ENCODE results near the gene OCIAD1. TPM values are rescaled to one million over a fixed set of nuclear protein-coding genes. Genes with fewer than 3 reads are reported as not detected.
A peak's percentile ranks its signal among the peaks of the same experiment; 100 is the strongest.
"Not testable (repeated sequence)": the region's sequence is repeated elsewhere in the genome, so short reads cannot be mapped to it uniquely, and the experiment has no call there.

The OCIAD1 gene
- total RNA-seq, 2 donors from 2014 or later, result 93.9 to 104 TPM

DNA sequence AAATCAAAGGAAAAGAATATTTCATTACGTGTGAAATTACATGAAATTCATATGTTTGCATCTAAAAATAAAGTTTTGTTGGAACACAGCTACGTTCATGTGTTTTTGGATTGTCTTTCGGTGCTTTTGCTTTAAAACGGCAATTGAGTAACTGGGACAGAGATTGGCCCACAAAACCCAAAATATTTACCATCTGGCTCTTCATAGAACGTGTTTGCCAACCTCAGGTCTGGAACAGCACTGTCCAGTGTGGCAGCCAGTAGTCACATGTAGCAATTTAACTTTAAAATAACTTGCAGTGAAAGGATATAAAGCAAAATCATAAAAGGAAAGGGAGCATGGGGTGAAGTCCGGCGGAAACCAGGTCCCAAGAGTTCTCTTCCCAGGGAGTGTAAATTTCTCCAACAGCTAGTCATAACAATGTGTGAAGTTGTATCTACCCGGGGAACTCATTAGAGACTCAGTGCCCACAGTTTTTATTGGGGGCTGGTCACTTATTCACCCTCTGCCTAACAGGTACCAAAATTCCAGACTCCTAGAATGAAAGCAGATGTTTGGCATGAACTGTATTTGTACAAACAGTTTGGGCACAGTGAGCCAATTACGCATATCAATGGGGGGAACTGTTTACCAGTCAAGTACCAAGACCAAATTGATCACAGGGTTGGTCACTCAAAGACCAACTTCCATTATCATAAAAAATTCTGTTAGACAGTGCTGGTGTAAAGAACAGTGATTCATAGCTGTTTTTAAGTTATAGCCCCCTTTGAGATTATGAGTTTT, 10.3 kb downstream of the OCIAD1 start:
- H3K4me1 Mint-ChIP-seq (ENCODE audit: low read depth in 2 of 2), result peaks cover 13 to 14% of the 10 kb centered on the region in 2 donors
- DNase-seq (ENCODE audit: low spot score), result no peak
- ATAC-seq, result no peak
- H3K27ac Mint-ChIP-seq, result no peak overlapping the region
- H3K36me3 Mint-ChIP-seq, result peaks cover 28% of the 10 kb centered on the region
- H3K9me3 Mint-ChIP-seq, result no peaks in the 10 kb centered on the region
- H3K27me3 Mint-ChIP-seq, result no peaks in the 10 kb centered on the region
- H3K4me3 Mint-ChIP-seq, result no peak overlapping the region

DNA sequence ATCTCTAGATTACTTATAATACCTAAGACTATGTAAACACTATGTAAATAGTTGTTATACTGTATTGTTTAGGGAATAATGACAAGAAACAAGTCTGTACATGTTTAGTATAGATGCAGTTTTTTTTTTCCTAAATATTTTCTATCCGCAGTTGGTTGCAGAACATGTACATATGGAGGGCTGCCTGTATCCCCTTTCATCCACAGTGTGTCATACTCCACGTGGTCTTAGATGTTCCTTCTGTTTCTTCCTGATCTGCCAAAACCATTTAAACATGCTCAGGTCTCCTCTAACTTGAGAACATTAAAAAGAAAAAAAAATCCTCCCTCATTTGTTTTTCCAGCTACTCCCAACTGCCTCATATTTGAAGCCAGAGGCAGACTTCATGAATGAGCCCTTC, 14.0 kb downstream of the OCIAD1 start:
- Mint-ChIP-seq H3K27me3 (no peaks in the 10 kb centered on the region), H3K9me3 (no peaks in the 10 kb centered on the region), H3K36me3 (peaks cover 26% of the 10 kb centered on the region), H3K27ac (no peak overlapping the region), H3K4me1 (ENCODE audit: low read depth in 2 of 2) (peaks cover 13 to 15% of the 10 kb centered on the region in 2 donors), H3K4me3 (no peak overlapping the region)
- ATAC-seq (no peak), DNase-seq (ENCODE audit: low spot score) (no peak)

DNA sequence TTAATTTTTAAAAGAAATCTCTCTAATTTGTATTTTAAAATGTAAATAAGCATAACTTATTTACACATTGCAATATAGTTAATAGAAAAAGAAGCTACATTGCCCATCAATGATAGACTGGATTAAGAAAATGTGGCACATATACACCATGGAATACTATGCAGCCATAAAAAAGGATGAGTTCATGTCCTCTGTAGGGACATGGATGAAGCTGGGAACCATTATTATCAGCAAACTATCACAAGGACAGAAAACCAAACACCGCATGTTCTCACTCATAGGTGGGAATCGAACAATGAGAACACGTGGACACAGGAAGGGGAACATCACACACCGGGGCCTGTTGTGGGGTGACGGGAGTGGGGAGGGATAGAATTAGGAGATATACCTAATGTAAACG, 17.9 kb downstream of the OCIAD1 start:
- not testable (repeated sequence) for H3K27ac Mint-ChIP-seq; H3K27me3 Mint-ChIP-seq; ATAC-seq; DNase-seq (ENCODE audit: low spot score); H3K9me3 Mint-ChIP-seq; H3K4me3 Mint-ChIP-seq
- peaks cover 16 to 27% of the 10 kb centered on the region in 2 donors for H3K4me1 Mint-ChIP-seq (ENCODE audit: low read depth in 2 of 2)
- H3K36me3 Mint-ChIP-seq, result peaks cover 24% of the 10 kb centered on the region

DNA sequence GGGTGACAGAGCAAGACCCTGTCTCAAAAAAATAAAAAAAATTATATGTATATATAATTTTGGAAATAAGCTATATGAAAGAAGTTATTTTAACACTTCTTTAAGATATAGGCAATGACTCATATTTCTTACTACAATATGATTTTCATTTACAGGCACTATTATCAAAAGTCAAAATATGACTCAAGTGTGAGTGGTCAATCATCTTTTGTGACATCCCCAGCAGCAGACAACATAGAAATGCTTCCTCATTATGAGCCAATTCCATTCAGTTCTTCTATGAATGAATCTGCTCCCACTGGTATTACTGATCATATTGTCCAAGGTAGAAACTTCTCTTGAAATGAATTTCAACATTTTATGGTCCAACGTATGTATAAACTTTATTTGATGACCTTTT, 20.8 kb downstream of the OCIAD1 start:
- Mint-ChIP-seq H3K4me1 (ENCODE audit: low read depth in 2 of 2) (peaks cover 12 to 28% of the 10 kb centered on the region in 2 donors), H3K9me3 (no peaks in the 10 kb centered on the region), H3K4me3 (peak overlapping the region; percentile 2), H3K27me3 (no peaks in the 10 kb centered on the region), H3K36me3 (peaks cover 14% of the 10 kb centered on the region), H3K27ac (peak overlapping the region; percentile 42 to 58)
- DNase-seq (ENCODE audit: low spot score), result no peak
- ATAC-seq, result peak; percentile 59 to 89

DNA sequence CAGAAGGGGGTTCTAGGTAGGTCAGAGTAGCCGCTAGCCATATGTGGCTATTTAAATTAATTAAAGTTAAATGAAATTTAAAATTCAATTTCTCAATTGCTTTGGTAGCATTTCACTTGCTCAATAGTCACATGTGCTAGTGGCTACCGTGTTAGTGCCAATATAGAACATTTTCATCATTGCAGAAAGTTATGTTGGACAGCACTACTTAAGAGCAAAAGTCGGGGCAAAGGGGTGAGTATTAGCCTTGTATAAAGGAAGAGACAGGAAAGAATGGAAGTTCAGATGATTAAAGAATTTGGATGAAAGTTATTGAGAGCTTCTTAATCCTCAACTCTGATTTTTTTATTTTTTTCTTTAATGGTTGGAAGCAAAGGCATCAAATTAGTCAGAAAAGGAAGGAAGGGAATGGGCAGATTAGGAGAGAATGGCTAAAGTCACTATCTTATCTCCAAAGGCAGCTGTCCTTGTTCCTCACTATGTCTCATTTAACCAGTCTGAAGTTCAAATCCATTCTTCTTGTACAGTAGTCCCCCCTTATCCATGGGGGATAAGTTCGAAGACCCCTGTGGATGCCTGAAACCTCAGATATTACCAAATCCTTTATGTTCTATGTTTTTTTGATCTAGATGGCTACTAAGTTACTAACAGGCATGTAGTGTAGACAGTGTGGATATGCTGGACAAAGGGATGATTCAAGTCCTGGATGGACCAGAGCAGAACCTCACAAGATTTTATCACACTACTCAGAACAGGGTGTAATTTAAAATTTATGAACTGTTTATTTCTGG, 22.9 kb downstream of the OCIAD1 start:
- no peaks in the 10 kb centered on the region for H3K9me3 Mint-ChIP-seq
- no peak overlapping the region for H3K27ac Mint-ChIP-seq
- no peak for ATAC-seq
- peaks cover 11 to 31% of the 10 kb centered on the region in 2 donors for H3K4me1 Mint-ChIP-seq (ENCODE audit: low read depth in 2 of 2)
- H3K4me3 Mint-ChIP-seq, result no peak overlapping the region
- peaks cover 11% of the 10 kb centered on the region for H3K36me3 Mint-ChIP-seq
- H3K27me3 Mint-ChIP-seq, result no peaks in the 10 kb centered on the region
- DNase-seq (ENCODE audit: low spot score), result no peak

DNA sequence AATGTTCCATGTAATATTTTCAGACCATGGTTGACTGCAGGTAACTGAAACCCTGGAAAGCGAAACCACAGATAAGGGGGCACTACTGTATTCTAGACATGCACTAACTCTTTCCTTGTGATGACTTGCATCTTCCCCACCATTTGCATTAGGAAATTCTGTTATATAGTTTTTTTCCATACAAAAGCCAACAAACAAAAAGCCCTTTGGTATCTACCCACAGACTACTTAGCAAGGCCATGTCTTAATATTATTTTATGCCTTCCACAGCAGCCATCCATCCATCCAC, 23.5 kb downstream of the OCIAD1 start:
- H3K4me3 Mint-ChIP-seq, result no peak overlapping the region
- H3K27me3 Mint-ChIP-seq, result no peaks in the 10 kb centered on the region
- no peaks in the 10 kb centered on the region for H3K9me3 Mint-ChIP-seq
- DNase-seq (ENCODE audit: low spot score) (no peak), ATAC-seq (no peak)
- H3K36me3 Mint-ChIP-seq, result peaks cover 12% of the 10 kb centered on the region
- peaks cover 11 to 31% of the 10 kb centered on the region in 2 donors for H3K4me1 Mint-ChIP-seq (ENCODE audit: low read depth in 2 of 2)
- H3K27ac Mint-ChIP-seq, result no peak overlapping the region

DNA sequence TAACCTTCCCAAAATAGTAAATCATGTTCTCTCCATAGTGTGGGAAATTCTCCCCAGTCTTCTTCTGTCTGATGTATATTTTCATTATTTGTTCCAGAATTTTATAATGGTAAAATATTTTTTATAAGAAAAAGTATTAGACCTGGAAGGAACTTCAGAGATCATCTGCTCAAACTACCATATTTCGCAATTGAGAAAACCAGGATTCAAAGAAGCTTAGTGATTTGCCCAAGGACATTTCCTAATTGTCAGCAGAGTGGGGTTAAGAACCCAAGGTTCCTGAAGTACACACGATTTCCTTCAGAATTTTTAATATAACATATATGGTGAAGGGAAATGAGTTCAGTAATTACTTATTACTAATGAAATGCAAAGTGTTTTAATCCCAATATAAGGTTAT, 24.1 kb downstream of the OCIAD1 start:
- Mint-ChIP-seq H3K27me3 (no peaks in the 10 kb centered on the region), H3K4me1 (ENCODE audit: low read depth in 2 of 2) (peaks cover 11 to 31% of the 10 kb centered on the region in 2 donors), H3K4me3 (no peak overlapping the region), H3K27ac (no peak overlapping the region), H3K36me3 (peaks cover 16% of the 10 kb centered on the region), H3K9me3 (no peaks in the 10 kb centered on the region)
- no peak for ATAC-seq
- no peak for DNase-seq (ENCODE audit: low spot score)

DNA sequence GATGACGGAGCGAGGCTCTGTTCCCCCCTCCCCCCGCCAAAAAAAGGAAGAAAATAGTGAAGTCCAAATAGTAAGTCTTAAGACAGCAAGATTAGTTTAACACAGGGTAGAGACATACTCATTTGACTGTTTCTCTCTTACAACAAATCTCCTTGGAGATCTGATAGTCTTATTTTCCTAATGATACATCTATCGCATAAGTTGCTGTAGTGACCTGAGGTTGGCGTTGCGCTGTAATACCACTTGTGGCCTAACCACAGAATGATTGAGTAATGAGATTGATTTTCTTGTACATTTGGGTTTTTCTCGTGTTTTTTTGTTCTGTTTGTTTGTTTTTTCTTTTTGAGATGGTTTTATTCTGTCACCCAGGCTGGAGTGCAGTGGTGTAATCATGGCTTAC, 27.2 kb downstream of the OCIAD1 start:
- DNase-seq (ENCODE audit: low spot score) (no peak), ATAC-seq (no peak)
- H3K4me3 Mint-ChIP-seq, result no peak overlapping the region
- no peaks in the 10 kb centered on the region for H3K27me3 Mint-ChIP-seq
- H3K9me3 Mint-ChIP-seq, result no peaks in the 10 kb centered on the region
- H3K4me1 Mint-ChIP-seq (ENCODE audit: low read depth in 2 of 2), result peaks cover 5 to 15% of the 10 kb centered on the region in 2 donors
- peak overlapping the region in 1 of 2 donors; percentile 61 for H3K27ac Mint-ChIP-seq
- peaks cover 15% of the 10 kb centered on the region for H3K36me3 Mint-ChIP-seq

DNA sequence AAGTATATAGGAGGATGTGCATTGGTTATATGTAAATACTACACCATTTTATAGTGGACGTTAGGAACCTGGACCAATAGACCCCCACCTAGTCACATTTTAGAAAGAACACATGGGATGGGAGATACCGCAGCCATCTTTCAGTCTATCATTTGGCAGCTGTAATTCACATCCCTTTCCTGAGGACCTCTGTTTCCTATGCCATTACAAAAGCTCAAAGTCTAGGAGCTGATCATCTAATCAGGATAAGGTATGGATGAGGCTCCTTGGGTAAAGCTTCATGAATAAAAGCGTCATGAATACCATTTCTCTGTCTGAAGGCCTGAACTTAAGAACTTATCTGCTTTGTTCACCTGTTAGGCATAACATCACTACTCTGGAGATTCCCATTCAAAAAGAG, 31.1 kb downstream of the OCIAD1 start:
- Mint-ChIP-seq H3K4me1 (ENCODE audit: low read depth in 2 of 2) (peaks cover 5 to 9% of the 10 kb centered on the region in 2 donors), H3K27me3 (no peaks in the 10 kb centered on the region), H3K4me3 (no peak overlapping the region), H3K27ac (no peak overlapping the region), H3K36me3 (peaks cover 15% of the 10 kb centered on the region), H3K9me3 (peaks cover 5% of the 10 kb centered on the region)
- ATAC-seq (no peak), DNase-seq (ENCODE audit: low spot score) (no peak)

DNA sequence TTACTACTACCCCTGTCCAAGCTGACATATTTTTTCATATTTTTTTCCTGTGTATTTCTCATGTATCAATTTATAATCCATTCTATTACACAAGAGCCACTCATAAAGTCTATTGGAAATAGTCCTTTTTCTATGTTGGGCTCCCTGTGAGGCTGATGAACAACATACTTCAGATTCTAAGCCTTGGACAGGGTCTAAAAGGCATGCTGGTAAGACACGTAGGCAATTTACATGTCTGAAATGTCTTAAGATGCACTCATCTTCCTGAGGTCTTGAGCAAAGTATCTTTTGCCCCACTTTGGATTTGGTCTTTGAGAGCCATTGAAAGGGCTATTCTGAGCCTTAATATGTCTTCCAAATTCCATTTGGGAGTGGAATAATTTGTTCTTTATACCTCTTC, 31.8 kb downstream of the OCIAD1 start:
- peaks cover 5 to 9% of the 10 kb centered on the region in 2 donors for H3K4me1 Mint-ChIP-seq (ENCODE audit: low read depth in 2 of 2)
- no peak overlapping the region for H3K4me3 Mint-ChIP-seq
- H3K9me3 Mint-ChIP-seq, result peaks cover 5% of the 10 kb centered on the region
- no peak overlapping the region for H3K27ac Mint-ChIP-seq
- ATAC-seq (no peak), DNase-seq (ENCODE audit: low spot score) (no peak)
- H3K27me3 Mint-ChIP-seq, result no peaks in the 10 kb centered on the region
- H3K36me3 Mint-ChIP-seq, result peaks cover 18% of the 10 kb centered on the region

DNA sequence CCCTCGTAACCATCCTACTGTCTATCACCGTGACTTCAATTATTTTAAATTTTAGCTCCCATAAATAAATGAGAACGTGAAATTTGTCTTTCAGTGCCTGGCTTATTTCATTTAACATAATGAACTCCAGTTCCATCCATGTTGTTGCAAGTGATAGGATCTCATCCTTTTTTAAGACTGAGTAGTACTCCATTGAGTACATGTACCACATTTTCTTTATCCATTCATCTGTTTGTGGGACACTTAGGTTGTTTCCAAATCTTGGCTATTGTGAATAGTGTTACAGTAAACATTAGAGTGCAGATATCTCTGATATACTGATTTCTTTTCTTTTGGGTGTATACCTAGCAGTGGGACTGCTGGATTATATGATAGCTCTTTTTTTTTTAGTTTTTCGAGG, 32.8 kb downstream of the OCIAD1 start:
- Mint-ChIP-seq H3K27ac (no peak overlapping the region), H3K36me3 (peaks cover 15% of the 10 kb centered on the region), H3K27me3 (no peaks in the 10 kb centered on the region), H3K4me1 (ENCODE audit: low read depth in 2 of 2) (no peaks in the 10 kb centered on the region), H3K4me3 (no peak overlapping the region), H3K9me3 (peaks cover 5% of the 10 kb centered on the region)
- ATAC-seq (no peak), DNase-seq (ENCODE audit: low spot score) (no peak)

DNA sequence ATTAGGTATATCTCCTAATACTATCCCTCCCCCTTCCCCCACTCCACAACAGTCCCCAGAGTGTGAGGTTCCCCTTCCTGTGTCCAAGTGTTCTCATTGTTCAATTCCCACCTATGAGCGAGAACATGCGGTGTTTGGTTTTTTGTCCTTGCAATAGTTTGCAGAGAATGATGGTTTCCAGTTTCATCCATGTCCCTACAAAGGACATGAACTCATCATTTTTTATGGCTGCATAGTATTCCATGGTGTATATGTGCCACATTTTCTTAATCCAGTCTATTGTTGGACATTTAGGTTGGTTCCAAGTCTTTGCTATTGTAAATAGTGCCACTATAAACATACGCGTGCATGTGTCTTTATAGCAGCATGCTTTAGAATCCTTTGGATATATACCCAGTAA, 33.8 kb downstream of the OCIAD1 start:
- not testable (repeated sequence) for H3K27me3 Mint-ChIP-seq; H3K4me1 Mint-ChIP-seq (ENCODE audit: low read depth in 2 of 2); ATAC-seq; H3K4me3 Mint-ChIP-seq; DNase-seq (ENCODE audit: low spot score); H3K27ac Mint-ChIP-seq; H3K9me3 Mint-ChIP-seq
- peaks cover 16% of the 10 kb centered on the region for H3K36me3 Mint-ChIP-seq

DNA sequence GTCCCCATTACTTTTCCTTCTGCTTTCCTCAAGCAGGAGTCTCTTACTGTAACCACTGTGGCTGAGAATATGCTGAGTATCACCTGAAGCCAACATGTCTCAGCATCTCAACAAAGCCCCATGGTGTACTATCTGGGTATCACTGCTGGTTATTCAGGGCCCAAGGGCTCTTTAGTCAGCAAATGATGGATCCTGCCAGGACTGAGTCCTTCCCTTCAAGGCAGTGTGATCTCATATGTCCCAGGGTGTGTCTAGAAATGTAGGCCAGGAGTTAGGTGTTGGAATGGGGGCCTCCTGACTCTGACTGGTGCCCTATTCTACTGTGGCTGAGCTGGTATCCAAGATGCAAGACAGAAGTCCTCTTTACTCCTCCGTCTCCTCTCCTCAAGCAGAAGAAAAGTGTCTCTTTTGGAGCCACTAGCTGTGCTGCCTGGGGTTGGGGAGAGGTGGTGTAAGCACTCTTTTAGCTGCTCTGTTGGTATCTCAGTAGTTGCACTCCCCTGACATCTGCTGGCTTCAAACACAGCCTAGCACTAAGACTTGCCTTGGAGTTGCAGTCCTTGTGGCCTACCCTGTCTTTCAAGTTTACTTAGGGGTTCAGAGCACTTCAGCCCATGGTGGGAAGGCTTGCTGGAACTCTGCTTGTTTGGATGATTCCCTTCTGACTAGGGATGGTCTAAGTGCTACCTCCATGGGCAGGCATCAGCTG, 47.1 kb downstream of the OCIAD1 start:
- no peaks in the 10 kb centered on the region for H3K9me3 Mint-ChIP-seq
- no peak overlapping the region for H3K27ac Mint-ChIP-seq
- DNase-seq (ENCODE audit: low spot score), result no peak
- H3K36me3 Mint-ChIP-seq, result peaks cover 16% of the 10 kb centered on the region
- H3K4me3 Mint-ChIP-seq, result no peak overlapping the region
- peak; percentile 31 to 32 for ATAC-seq
- no peaks in the 10 kb centered on the region for H3K4me1 Mint-ChIP-seq (ENCODE audit: low read depth in 2 of 2)
- peaks cover 2 to 8% of the 10 kb centered on the region in 2 donors for H3K27me3 Mint-ChIP-seq
